ENCODE measurements around the gene TLR1.
"Not testable (repeated sequence)": the region's sequence is repeated elsewhere in the genome, so short reads cannot be mapped to it uniquely, and the experiment has no call there.

TLR1 gene

GRCh38 chr4:38774181-38774955 lies 30.2 kb downstream of the TLR1 start:
- no peak for DNase-seq (ENCODE audit: low spot score)

GRCh38 chr4:38770281-38770680 lies 34.3 kb downstream of the TLR1 start:
- DNase-seq (ENCODE audit: low spot score) = not testable (repeated sequence)

GRCh38 chr4:38769857-38770256 lies 34.7 kb downstream of the TLR1 start:
- no peak for DNase-seq (ENCODE audit: low spot score)

GRCh38 chr4:38769441-38769840 lies 35.1 kb downstream of the TLR1 start:
- DNase-seq (ENCODE audit: low spot score) = no peak

- DNase-seq (ENCODE audit: low spot score) = peak; percentile 36
These were observed 35.6 kb downstream of the TLR1 start for GRCh38 chr4:38768968-38769394.

GRCh38 chr4:38766940-38767339 lies 37.7 kb downstream of the TLR1 start:
- not testable (repeated sequence) for DNase-seq (ENCODE audit: low spot score)

GRCh38 chr4:38765382-38765781 lies 39.2 kb downstream of the TLR1 start:
- DNase-seq (ENCODE audit: low spot score) = no peak

GRCh38 chr4:38764277-38764676 lies 40.3 kb downstream of the TLR1 start:
- no peak for DNase-seq (ENCODE audit: low spot score)

- DNase-seq (ENCODE audit: low spot score) = no peak
These were observed 42.0 kb downstream of the TLR1 start for GRCh38 chr4:38762560-38762959.

- DNase-seq (ENCODE audit: low spot score) = no peak
These were observed 44.8 kb downstream of the TLR1 start for GRCh38 chr4:38759790-38760122.

- peak; percentile 99 for DNase-seq (ENCODE audit: low spot score)
These were observed 45.3 kb downstream of the TLR1 start for GRCh38 chr4:38759113-38759789.

GRCh38 chr4:38757945-38758600 lies 46.5 kb downstream of the TLR1 start:
- DNase-seq (ENCODE audit: low spot score) = no peak

GRCh38 chr4:38752941-38753806 lies 51.4 kb downstream of the TLR1 start:
- no peak for DNase-seq (ENCODE audit: low spot score)

- DNase-seq (ENCODE audit: low spot score) = no peak
These were observed 52.1 kb downstream of the TLR1 start for GRCh38 chr4:38752372-38752940.

- no peak for DNase-seq (ENCODE audit: low spot score)
These were observed 53.1 kb downstream of the TLR1 start for GRCh38 chr4:38751341-38752010.

- DNase-seq (ENCODE audit: low spot score) = no peak
These were observed 55.3 kb downstream of the TLR1 start for GRCh38 chr4:38749336-38749735.

GRCh38 chr4:38747629-38748028 lies 57.0 kb downstream of the TLR1 start:
- no peak for DNase-seq (ENCODE audit: low spot score)
